Measurements from ENCODE around the gene ANXA8L1.
"Not testable (repeated sequence)": the region's sequence is repeated elsewhere in the genome, so short reads cannot be mapped to it uniquely, and the experiment has no call there.

The ANXA8L1 gene

GRCh38 chr10:46398212-46398886, 22.8 kb downstream of the ANXA8L1 start:
- DNase-seq = peak; percentile 18

GRCh38 chr10:46409556-46409955, 34.0 kb downstream of the ANXA8L1 start:
- not testable (repeated sequence) for DNase-seq

GRCh38 chr10:46411123-46411522, 35.5 kb downstream of the ANXA8L1 start:
- not testable (repeated sequence) for DNase-seq

- DNase-seq = not testable (repeated sequence)
Observed at GRCh38 chr10:46412665-46413064, 37.1 kb downstream of the ANXA8L1 start.

- not testable (repeated sequence) for DNase-seq
Observed at GRCh38 chr10:46415291-46415690, 39.7 kb downstream of the ANXA8L1 start.

GRCh38 chr10:46418283-46418682, 42.7 kb downstream of the ANXA8L1 start:
- not testable (repeated sequence) for DNase-seq

- DNase-seq = not testable (repeated sequence)
Observed at GRCh38 chr10:46419570-46420379, 44.2 kb downstream of the ANXA8L1 start.

- not testable (repeated sequence) for DNase-seq
Observed at GRCh38 chr10:46423550-46423949, 48.0 kb downstream of the ANXA8L1 start.

GRCh38 chr10:46440942-46441341, 65.4 kb downstream of the ANXA8L1 start:
- not testable (repeated sequence) for DNase-seq
